ENCODE results near the gene CNST. TPM values are rescaled to one million over a fixed set of nuclear protein-coding genes. Genes with fewer than 3 reads are reported as not detected.
A peak's percentile ranks its signal among the peaks of the same experiment; 100 is the strongest.
"Not testable (repeated sequence)": the region's sequence is repeated elsewhere in the genome, so short reads cannot be mapped to it uniquely, and the experiment has no call there.

The CNST gene
- polyA plus RNA-seq, 4 donors: 18.8 to 25.7 (median 23.6) TPM

- no peak for DNase-seq (ENCODE audit: low read depth in 4 of 4, low spot score in 3 of 4)
These were observed 50.9 kb downstream of the CNST start for GRCh38 chr1:246617156-246617555.

GRCh38 chr1:246617768-246618167 is 51.5 kb downstream of the CNST start:
- DNase-seq (ENCODE audit: low read depth in 4 of 4, low spot score in 3 of 4): no peak

- no peak for DNase-seq (ENCODE audit: low read depth in 4 of 4, low spot score in 3 of 4)
These were observed 52.1 kb downstream of the CNST start for GRCh38 chr1:246618240-246618808.

- no peak for DNase-seq (ENCODE audit: low read depth in 4 of 4, low spot score in 3 of 4)
These were observed 55.9 kb downstream of the CNST start for GRCh38 chr1:246622035-246622652.

- no peak for DNase-seq (ENCODE audit: low read depth in 4 of 4, low spot score in 3 of 4)
These were observed 57.8 kb downstream of the CNST start for GRCh38 chr1:246624091-246624490.

GRCh38 chr1:246629030-246629429 is 62.8 kb downstream of the CNST start:
- DNase-seq (ENCODE audit: low read depth in 4 of 4, low spot score in 3 of 4): no peak

GRCh38 chr1:246629976-246630375 is 63.7 kb downstream of the CNST start:
- no peak for DNase-seq (ENCODE audit: low read depth in 4 of 4, low spot score in 3 of 4)

- DNase-seq (ENCODE audit: low read depth in 4 of 4, low spot score in 3 of 4): no peak
These were observed 65.2 kb downstream of the CNST start for GRCh38 chr1:246631426-246631825.

- peak in 2 of 4 donors; percentile 22 to 38 for DNase-seq (ENCODE audit: low read depth in 4 of 4, low spot score in 3 of 4)
These were observed 66.3 kb downstream of the CNST start for GRCh38 chr1:246632281-246633168.

GRCh38 chr1:246634659-246635058 is 68.4 kb downstream of the CNST start:
- DNase-seq (ENCODE audit: low read depth in 4 of 4, low spot score in 3 of 4): not testable (repeated sequence)

GRCh38 chr1:246638941-246639655 is 72.8 kb downstream of the CNST start:
- DNase-seq (ENCODE audit: low read depth in 4 of 4, low spot score in 3 of 4): no peak

GRCh38 chr1:246639732-246640131 is 73.5 kb downstream of the CNST start:
- no peak for DNase-seq (ENCODE audit: low read depth in 4 of 4, low spot score in 3 of 4)

- DNase-seq (ENCODE audit: low read depth in 4 of 4, low spot score in 3 of 4): no peak
These were observed 74.5 kb downstream of the CNST start for GRCh38 chr1:246640747-246641146.

GRCh38 chr1:246641394-246641793 is 75.1 kb downstream of the CNST start:
- DNase-seq (ENCODE audit: low read depth in 4 of 4, low spot score in 3 of 4): peak in 1 of 4 donors; percentile 3

GRCh38 chr1:246642719-246643118 is 76.5 kb downstream of the CNST start:
- DNase-seq (ENCODE audit: low read depth in 4 of 4, low spot score in 3 of 4): no peak

- DNase-seq (ENCODE audit: low read depth in 4 of 4, low spot score in 3 of 4): peak in 2 of 4 donors; percentile 15 to 22
These were observed 80.9 kb downstream of the CNST start for GRCh38 chr1:246647113-246647512.

- no peak for DNase-seq (ENCODE audit: low read depth in 4 of 4, low spot score in 3 of 4)
These were observed 81.3 kb downstream of the CNST start for GRCh38 chr1:246647513-246647912.

- no peak for DNase-seq (ENCODE audit: low read depth in 4 of 4, low spot score in 3 of 4)
These were observed 84.9 kb downstream of the CNST start for GRCh38 chr1:246651012-246651695.

GRCh38 chr1:246658567-246658966 is 92.3 kb downstream of the CNST start:
- DNase-seq (ENCODE audit: low read depth in 4 of 4, low spot score in 3 of 4): no peak

- no peak for DNase-seq (ENCODE audit: low read depth in 4 of 4, low spot score in 3 of 4)
These were observed 93.4 kb downstream of the CNST start for GRCh38 chr1:246659594-246660140.

All from right renal pelvis (tissue), 4 donors.